ENCODE measurements around the gene MT1X.
"Not testable (repeated sequence)": the region's sequence is repeated elsewhere in the genome, so short reads cannot be mapped to it uniquely, and the experiment has no call there.

MT1X gene

DNA sequence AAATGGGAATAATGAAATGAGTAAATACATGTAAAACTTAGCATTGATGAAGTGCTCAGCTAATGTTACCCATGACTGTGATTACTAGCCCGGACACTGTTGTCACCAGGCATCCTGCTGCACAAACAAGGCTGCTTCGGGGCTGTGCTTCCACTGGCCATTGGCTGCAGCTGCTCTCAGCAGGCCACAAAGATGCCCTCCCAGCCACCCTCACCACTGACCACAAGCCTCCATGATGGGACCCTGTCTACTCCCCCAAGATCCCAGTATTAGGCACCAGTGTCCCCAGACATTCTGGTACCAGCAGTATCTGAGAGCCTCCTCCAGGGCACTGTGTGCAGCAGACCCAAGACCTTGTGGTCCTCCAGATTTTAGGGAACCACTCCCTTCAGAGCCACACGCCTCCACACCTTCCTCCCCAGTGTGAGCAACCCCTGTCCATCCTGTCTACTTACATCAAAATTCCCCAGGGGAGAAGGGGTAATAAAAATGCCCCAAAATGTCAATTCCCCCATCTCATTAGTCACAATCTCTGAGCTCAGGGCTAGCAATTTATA, 28.0 kb downstream of the MT1X start:
- DNase-seq (ENCODE audit: low read depth), result no peak

- DNase-seq (ENCODE audit: low read depth), result peak; percentile 25
Observed at GRCh38 chr16:56711862-56712261, 29.6 kb downstream of the MT1X start.

DNA sequence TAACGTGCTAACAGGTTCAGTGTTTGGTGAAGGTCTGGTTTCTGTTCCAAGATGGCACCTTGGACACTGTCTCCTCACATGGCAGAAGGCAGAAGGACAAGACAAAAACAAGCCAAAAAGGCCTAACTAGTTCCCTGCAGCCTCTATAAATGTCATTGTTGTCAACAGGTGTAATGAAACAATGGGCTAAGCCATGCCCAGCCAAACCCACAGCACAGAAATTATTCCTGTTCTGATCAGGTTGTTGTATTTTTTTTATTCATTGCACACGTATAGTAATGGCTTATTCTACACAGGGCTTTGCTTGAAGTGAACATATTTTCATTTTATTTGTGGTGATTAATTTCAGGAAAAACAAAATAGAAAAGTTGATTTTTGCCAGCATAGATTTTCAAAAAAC, 31.5 kb downstream of the MT1X start:
- no peak for DNase-seq (ENCODE audit: low read depth)

DNA sequence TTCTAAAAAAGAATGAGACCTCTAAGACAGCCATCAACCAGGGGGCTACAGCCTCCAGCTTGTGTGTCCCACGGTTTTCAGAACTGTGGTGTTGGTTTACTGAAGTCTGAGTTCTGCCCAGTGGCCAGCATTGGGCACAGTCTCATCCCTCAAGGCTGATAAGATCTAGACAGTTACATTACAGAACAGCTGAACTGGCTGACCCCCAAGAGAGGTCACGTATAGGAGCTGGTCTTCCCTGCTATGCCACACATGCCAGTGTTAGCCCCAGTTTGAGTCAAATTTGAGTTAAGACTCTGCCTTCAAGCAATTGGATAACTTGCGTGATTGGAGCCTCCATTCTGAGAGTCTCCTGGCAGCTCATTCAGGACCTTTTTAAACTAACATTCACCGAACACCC, 32.9 kb downstream of the MT1X start:
- no peak for DNase-seq (ENCODE audit: low read depth)

- no peak for DNase-seq (ENCODE audit: low read depth)
Observed at GRCh38 chr16:56716761-56717160, 34.5 kb downstream of the MT1X start.

DNA sequence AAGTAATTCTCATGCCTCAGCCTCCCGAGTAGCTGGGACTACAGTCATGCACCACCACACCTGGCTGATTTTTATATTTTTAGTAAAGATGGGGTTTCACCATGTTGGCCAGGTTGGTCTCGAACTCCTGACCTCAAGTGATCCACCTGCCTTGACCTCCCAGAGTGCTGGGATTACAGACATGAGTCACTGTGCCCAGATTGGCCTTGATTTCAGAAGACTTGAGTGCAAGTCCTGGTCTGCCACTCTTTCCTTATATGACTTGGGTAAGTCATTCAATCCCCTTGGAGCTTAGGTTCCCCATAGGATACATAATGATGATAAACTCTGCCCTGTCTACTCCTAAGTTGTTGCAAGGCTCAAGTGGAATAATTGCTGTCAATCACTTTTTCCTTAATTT, 35.3 kb downstream of the MT1X start:
- not testable (repeated sequence) for DNase-seq (ENCODE audit: low read depth)

DNA sequence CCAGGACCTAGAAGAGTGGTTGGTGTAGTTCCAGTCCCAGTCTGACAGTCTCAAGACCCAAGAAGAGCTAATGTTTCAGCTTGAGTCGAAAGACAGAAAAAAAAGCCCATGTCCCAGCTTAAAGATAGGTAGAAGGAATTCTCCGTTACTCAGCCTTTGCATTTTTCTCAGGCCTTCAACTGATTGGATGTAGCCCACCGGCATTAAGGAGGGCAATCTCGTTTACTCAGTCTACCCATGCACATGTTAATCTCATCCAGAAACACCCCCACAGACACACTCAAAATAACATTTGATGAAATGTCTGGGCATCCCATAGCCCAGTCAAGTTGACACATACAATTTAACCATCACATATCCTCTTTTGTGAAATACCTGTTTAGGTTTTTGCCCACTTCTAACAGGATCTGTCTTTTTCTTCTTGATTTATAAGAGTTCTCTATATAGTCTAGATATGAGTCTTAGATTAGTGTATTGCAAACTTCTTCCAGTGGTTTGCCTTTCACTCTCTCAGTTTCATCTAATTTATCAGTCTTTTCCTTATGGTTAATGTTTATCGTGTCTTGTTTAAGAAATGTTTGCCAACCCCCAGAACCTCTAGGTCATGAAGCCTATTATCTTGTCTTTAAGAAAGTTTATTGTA, 40.1 kb downstream of the MT1X start:
- no peak for DNase-seq (ENCODE audit: low read depth)

- no peak for DNase-seq (ENCODE audit: low read depth)
Observed at GRCh38 chr16:56724191-56724590, 41.9 kb downstream of the MT1X start.

GRCh38 chr16:56726283-56726682, 44.0 kb downstream of the MT1X start:
- DNase-seq (ENCODE audit: low read depth), result no peak

DNA sequence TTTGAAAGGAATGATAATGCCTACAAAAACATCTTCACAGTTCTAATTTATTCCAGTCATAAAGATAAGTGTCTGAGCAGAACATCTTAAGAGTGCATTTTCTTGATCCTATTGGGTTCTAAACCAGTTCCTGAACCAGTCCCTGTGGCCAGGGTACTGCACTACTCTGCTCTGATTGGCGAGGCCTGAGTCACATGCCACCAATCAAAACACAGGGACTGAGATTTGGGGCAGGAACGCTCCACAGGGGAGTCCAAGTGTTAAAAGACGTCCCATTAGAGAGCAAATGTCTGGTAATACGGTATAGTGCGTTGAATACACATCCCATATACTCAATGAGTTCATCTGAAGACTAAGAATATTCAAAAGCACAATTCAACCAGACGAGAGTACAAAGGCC, 44.7 kb downstream of the MT1X start:
- no peak for DNase-seq (ENCODE audit: low read depth)

GRCh38 chr16:56728027-56728426, 45.8 kb downstream of the MT1X start:
- DNase-seq (ENCODE audit: low read depth), result no peak

GRCh38 chr16:56728980-56729734, 46.9 kb downstream of the MT1X start:
- DNase-seq (ENCODE audit: low read depth), result peak; percentile 37

DNA sequence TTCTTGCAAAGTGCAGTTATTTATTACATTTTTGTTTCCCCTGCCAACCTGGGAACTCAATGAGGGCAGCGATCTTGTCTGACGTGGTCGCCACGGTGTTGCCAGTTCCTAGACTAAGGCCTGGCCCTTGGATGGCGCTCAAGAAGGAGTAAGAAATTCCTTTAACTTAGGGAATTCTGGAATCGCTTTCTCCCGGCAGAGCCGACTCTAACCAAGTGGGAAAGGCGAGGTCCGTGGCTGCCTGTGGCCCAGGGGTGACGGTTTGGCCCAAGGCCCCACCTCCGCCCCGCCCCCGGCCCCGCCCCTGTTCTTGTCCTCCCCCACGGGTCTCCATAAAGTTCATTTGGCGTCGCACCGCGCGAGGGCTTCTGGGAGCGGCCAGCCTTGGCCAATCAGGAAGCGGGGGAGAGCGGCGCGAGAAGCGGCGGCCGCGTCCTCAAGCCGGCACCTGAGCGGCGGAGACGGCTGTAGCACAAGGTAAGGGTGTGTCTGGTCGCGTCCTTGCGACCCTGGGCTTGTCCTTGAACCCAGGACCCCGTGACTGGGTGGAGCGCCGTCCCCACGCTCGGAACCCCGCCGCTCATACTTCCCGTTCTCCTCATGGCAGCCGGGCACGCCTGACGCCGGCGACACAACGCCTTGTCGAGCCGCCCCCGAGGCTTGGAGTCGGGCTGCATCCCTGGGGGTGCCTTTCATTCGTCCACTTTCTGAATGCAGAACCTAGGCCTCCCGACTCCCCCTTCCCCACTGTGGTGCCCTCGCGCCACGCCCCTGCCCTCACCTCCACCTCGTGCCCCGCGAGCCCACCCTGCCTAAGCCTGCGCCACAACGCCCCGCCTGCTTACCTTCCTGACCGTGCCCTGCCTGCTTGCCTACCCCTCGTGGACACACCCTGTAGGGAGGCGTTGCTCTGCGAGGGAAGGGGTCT, 47.7 kb downstream of the MT1X start, which contains the start of gene NUP93:
Gene NUP93, plus strand, starts transcription at position 395 of the 928 bp plus-strand sequence. CDS start 18,119 bp downstream, outside the sequence.
- peak; percentile 97 for DNase-seq (ENCODE audit: low read depth)

- DNase-seq (ENCODE audit: low read depth), result no peak
Observed at GRCh38 chr16:56732366-56732765, 50.1 kb downstream of the MT1X start.

DNA sequence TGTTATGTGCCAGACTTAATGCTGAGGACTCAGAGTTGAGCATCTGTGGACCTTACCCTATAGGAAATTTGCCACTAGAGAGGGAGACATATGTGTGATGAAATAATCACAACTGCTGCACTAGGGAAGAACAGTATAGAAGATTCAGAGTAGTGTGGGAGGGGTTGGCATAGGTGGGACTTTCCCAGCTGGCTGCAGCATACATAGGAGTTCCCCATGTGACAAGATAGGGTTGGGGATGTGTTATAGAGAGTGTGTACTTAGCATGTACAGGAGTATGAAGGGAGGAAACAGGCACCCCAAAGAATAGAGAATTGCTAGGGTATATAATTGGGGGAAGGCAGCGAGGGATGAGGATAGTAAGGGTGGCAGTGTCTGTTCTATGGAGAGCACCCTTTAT, 50.6 kb downstream of the MT1X start:
- DNase-seq (ENCODE audit: low read depth), result no peak
